AG04449 (cell line): ENCODE results near the gene ALOX5.

Experiments
- CTCF ChIA-PET: fragments of 350-600 bp; formaldehyde crosslinking; extraction: SDS; loops from one replicate; lab custom pipeline; 2021; ENCODE audit warnings: antibody characterized with exemption; lab: Yijun Ruan, JAX
- POLR2A ChIA-PET: fragments of 400-600, 350-600 bp; formaldehyde crosslinking; extraction: SDS; loops from one replicate; lab custom pipeline; 2020; ENCODE audit warnings: antibody characterized with exemption, inconsistent platforms; lab: Yijun Ruan, JAX
- DNase-seq: peaks from one replicate; pipeline ENCODE4 v3.0.0-alpha.2; 2010; ENCODE audit warnings: low read depth, low spot score
- H3K4me3 ChIP-seq: 2 replicates; pipeline ENCODE4 v1.5.1; 2011; ENCODE audit warnings: low read depth, mild to moderate bottlenecking, control low read depth, low read length
- CTCF ChIP-seq: IDR thresholded peaks from one replicate; pipeline ENCODE4 v1.5.1; 2011; ENCODE audit warnings: mild to moderate bottlenecking, moderate library complexity, low read length, control low read depth, inconsistent platforms; ENCODE audit not compliant: insufficient read depth; ENCODE audit errors: missing control alignments

ALOX5 gene

GRCh38 chr10:45450866-45451265 lies 76.8 kb downstream of the ALOX5 start:
- H3K4me3 ChIP-seq: no peak overlapping the region
- DNase-seq: no peak
- ChIA-PET POLR2A (no interaction called here), CTCF (interaction anchor here (0.8 to 1.5 kb wide), 3 partner anchors 11 to 17 kb away, joined by 3 to 5 read pairs (median 4); no protein-coding TSS in a partner anchor)
- no peak for TF ChIP-seq CTCF

GRCh38 chr10:45451407-45451806 lies 77.4 kb downstream of the ALOX5 start:
- ChIA-PET CTCF (interaction anchor here (0.8 to 1.5 kb wide), 3 partner anchors 10 to 16 kb away, joined by 3 to 5 read pairs (median 4); no protein-coding TSS in a partner anchor), POLR2A (no interaction called here)
- DNase-seq: no peak
- no peak for TF ChIP-seq CTCF
- no peak overlapping the region for H3K4me3 ChIP-seq

- no peak for TF ChIP-seq CTCF
- DNase-seq: no peak
- CTCF ChIA-PET: no interaction called here
- H3K4me3 ChIP-seq: no peak overlapping the region
- POLR2A ChIA-PET: no interaction called here
Observed at GRCh38 chr10:45452268-45452667, 78.3 kb downstream of the ALOX5 start.

GRCh38 chr10:45452743-45453452 lies 78.9 kb downstream of the ALOX5 start:
- ChIA-PET POLR2A (no interaction called here), CTCF (interaction anchor here (1.5 kb wide), 1 partner anchor 12 kb away, joined by 8 read pairs; no protein-coding TSS in a partner anchor)
- no peak for DNase-seq
- H3K4me3 ChIP-seq: no peak overlapping the region
- no peak for TF ChIP-seq CTCF

GRCh38 chr10:45453639-45454255 lies 79.7 kb downstream of the ALOX5 start:
- TF ChIP-seq CTCF: no peak
- H3K4me3 ChIP-seq: no peak overlapping the region
- ChIA-PET CTCF (interaction anchor here (1.5 kb wide), 1 partner anchor 11 kb away, joined by 8 read pairs; no protein-coding TSS in a partner anchor), POLR2A (no interaction called here)
- no peak for DNase-seq

GRCh38 chr10:45454262-45454661 lies 80.2 kb downstream of the ALOX5 start:
- no peak for DNase-seq
- H3K4me3 ChIP-seq: no peak overlapping the region
- no peak for TF ChIP-seq CTCF
- ChIA-PET POLR2A (no interaction called here), CTCF (interaction anchor here (1.5 kb wide), 1 partner anchor 11 kb away, joined by 8 read pairs; no protein-coding TSS in a partner anchor)
